GM18520 (cell line): ENCODE data around the gene SYCP2.
"Not testable (repeated sequence)": the region's sequence is repeated elsewhere in the genome, so short reads cannot be mapped to it uniquely, and the experiment has no call there.

Experiments used
- ATAC-seq: cut with Tn5 transposase; IDR thresholded peaks from one replicate; pipeline ENCODE4 v1.9.1; 2021; ENCODE audit not compliant: unreplicated experiment

The SYCP2 gene

DNA sequence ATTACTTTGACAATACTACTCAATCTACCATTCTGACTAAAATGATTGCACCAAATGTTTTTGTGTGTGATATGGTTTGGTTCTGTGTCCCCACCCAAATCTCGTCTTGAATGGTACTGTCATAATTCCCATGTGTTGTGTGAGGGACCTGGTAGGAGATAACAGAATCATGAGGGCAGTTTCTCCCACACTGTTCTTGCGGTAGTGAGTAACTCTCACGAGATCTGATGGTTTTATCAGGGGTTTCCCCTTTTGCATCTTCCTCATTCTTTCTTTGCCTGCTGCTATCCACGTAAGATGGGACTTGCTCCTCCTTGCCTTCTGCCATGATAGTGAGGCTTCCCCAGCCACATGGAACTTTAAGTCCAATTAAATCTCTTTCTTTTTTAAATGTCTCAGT lies 20.8 kb downstream of the SYCP2 start:
- no peak for ATAC-seq

DNA sequence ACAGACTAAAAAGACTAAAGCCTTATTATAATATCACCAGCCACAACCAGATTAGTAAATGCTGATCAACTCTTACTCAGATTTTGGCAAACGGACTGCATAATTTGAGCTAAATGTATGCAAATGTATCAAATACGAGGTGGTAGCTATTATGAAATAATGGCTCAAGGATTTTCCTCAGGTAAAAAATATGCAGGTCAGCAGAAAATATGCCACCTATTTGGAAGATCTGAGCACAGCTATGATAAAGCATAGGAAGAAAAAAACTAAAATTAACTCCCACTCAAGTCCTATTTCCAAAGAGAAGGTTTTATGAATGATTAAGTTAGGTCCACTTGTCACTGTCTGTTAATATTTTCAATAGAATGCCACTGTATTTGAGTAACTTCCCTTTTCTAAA lies 22.4 kb downstream of the SYCP2 start:
- no peak for ATAC-seq

DNA sequence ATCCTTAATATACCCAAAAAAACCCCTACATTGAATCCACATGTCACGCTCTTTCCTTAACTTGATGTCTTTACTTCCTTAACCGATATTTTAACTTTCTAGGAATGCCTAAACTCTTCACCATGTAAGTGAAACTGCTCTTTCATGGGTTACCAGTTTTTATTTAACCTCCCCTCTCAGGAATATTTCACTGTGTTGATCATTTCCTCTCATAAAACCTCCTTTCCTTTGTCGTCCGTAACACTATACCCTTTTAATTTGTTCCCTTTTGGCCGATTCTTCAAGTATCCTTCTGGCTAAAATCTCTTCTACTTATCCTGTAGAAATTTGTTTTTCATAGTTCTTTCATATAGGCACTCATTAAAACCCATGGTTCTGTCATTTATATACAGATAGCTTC lies 24.6 kb downstream of the SYCP2 start:
- no peak for ATAC-seq

DNA sequence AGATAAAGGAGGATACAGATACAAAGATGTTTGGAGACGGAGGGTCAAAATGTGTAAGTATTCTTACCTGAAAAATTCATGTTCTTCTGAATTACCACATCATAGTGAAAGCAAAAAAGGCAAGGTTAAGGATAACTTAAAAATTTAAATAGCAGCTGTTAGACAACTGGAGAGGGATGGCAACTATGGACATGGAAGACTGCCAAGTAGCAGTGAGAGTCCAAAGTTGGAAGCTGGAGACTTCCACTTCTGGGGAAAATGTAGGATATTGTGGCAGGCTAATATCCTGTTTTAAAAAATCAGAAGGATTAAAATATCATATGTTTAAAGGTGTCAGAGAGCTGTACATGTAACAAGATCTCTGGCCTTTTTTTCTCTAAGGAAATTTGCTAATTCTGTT lies 29.8 kb downstream of the SYCP2 start:
- ATAC-seq = no peak

DNA sequence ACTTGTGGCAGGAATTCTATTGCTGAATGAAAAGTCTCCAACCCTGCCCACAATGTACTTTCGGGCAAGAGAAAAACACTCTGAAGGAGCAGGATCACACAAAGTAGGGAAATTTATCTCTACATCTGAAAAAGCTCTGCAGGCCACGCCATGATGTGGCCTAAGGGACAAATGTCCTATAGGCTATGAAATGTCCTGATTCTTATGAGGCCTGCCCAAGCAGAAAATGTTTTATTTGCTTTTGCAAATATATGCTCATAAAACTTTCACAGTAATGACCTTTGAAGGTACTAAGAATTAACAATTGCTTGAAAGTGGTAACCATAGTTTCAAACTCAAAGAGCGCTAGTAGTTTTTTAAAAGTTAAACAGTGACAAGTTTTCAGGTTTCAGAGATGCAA lies 31.0 kb downstream of the SYCP2 start:
- no peak for ATAC-seq

DNA sequence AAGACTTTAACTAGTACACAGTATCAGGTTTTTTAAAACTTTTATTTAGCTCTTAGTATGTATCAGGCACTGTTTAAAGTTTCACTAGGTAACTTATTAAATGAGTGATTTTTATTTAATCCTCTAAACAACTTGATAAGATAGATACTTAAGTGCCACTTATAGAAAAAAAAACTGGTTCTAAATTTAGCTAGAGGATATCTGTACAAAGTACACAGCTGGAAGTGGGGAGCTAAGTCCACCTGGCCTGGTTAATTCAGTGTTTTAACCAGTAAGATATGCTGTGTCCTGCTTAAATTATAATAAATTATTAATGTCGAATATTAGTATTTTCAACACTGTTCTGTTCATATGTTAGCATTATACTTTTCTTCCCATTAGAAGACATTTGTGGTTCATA lies 37.5 kb downstream of the SYCP2 start:
- ATAC-seq = no peak

DNA sequence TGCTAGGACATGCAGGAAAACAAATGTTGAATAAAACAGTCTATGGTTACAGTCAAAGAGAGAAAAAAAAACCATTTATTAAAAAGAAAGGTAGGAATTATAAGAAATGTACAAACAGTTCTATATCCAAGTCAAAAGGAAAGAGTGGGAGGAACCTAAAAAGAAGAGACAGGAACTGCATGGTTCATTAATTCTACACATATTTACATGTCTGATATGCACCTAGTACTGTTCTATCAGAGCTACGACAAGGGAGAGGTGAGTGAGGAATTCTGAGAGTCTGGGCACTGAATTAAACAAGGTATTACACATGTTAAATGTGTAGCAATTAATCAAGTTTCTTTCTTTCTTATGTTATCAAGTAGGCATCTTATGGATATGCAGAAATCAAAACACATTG lies 41.9 kb downstream of the SYCP2 start:
- no peak for ATAC-seq

DNA sequence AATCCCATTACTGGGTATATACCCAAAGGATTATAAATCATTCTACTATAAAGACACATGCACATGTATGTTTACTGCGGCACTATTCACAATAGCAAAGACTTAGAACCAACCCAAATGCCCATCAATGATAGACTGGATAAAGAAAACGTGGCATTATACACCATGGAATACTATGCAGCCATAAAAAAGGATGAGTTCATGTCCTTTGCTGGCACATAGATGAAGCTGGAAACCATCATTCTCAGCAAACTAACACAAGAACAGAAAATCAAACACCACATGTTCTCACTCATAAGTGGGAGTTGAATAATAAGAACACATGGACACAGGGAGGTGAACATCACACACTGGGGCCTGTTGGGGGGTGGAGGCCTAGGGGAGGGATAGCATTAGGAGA lies 43.4 kb downstream of the SYCP2 start:
- ATAC-seq = not testable (repeated sequence)

DNA sequence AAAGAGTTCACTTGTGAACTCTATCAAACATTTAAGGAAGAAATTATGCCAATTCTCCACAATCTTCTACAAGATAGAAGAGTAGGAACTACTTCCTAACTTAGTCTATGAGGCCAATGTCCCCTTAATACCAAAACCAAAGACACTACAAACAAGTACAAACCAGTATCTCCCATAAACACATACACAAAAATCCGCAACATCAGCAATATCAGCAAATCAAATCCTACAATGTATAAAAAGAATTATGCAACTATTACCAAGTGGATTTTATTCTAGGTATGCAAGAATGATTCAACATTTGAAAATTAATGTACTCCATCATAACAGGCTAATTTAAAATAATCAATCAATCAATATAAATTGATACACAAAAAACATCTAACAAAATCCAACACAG lies 45.4 kb downstream of the SYCP2 start:
- no peak for ATAC-seq

DNA sequence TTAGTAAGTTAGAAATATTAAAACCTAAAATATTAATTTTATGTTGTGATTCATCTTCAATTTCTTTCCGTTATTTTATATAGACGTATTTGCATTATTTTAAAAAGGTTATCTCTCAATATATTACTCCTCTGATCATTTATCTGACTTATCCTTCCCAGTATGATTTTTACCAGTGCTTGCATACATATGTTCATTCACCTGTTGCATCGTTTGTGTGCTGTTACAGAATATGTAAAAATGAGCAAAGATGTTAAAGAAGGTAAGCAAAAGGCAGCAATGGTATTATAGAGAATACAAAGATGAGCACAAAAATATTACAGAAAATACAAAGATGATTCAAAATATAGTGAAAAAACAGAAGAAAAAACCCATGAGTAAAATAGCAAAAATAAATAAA lies 48.9 kb downstream of the SYCP2 start:
- ATAC-seq = no peak

DNA sequence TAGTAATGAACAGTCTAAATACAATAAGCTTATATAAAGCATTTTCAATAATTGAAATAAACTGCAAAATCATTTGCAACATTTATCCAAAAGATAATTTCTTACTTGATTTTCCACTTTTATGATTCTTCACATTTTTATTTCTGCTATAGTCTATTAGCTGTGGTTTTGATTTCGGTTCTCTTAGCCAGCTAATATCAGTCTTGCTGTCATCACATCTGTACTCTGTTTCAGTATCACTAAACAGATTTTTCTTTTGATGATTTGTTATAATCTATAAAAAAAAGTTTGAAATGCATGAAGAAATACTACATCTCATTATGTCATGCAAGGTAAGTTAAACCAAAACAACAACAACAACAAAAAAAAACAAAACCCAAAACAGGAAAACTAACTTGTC lies 53.2 kb downstream of the SYCP2 start:
- no peak for ATAC-seq

DNA sequence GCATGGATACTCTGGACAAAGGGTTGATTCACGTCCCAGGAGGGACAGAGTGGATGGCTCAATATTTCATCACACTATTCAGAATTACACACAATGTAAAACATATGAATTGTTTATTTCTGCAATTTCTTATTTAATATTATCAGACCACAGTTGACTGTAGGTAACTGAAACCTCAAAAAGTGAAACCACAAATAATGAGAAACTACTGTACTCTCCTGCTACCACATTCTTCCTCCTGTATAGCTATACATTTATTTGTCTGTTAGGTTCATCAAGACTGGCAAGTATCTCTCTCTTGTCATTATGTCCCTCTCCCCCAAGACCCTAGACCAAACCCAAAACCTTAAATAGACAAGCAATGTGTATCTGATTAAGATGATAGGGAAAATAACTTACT lies 60.0 kb downstream of the SYCP2 start:
- ATAC-seq = no peak

DNA sequence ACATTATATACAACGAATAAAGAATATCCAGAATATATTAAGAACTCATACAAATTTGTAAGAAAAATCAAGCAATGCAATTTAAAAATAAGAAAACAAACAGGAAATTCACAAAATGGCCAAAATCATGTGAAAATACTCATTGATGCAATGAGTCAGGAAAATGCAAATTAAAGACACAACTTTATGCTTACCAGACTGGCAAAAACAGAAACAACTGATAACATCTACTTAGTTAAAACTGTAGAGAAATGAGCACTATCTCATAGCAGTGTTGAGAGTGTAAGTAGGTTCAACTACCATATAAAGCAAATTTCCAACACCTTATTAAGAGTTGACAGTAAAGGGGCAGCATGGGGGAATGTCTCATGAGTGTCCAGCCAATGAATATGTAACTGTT lies 62.3 kb downstream of the SYCP2 start:
- ATAC-seq = no peak

DNA sequence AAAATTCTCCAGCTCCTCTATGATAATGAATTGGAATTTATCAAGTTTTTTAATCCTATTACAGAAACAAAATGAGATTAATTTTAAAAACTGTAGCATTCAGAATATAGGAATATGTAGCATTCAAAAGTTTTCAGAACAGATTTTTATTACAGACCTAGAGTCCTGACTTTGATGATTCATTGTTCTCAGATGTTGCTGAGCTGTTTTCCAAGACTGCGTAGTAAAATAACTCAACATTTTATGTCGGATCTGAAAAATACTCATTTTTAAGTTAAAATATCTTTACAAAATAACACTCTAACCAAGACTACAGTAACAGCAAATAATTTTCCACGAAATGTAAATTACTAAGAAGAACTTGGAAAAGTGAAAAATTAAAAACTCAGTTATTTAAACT lies 67.1 kb downstream of the SYCP2 start:
- no peak for ATAC-seq

DNA sequence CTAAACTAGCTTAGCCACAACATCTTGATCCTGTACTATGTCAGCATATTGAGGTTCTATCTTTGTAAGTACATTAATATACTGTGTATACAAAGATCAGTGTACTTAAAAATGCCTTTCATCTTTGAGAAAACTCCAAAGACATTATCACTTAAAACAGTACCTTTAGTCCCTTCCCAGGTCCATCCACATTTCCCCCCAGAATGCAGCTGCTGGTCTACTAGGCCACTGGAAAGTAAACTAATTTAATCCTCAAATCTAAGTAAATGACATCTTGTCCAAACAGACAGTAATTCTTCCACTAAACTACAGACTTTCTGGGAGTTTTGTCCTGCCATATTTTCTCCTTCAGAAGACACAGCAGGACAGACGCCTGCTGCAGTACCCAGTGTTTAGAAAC lies 68.7 kb downstream of the SYCP2 start:
- ATAC-seq = no peak

DNA sequence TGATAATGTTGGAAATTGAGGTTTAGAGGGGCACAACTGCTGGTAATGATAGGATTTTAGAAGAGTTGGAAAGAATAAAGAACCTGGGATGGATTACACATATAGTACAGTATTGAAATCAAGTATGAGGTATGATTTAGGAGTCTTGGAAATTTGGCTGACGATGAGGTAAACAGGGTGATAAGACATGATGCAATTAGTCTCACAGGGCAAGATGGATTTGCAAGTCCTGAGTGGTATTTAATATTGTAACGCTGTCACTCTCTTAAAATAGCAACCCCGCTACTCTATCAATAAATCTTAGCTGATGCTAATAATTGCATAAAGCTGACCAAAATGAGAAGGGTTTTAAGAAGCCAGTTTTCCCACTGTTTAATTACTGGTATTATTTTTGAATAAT lies 70.4 kb downstream of the SYCP2 start:
- ATAC-seq = no peak

DNA sequence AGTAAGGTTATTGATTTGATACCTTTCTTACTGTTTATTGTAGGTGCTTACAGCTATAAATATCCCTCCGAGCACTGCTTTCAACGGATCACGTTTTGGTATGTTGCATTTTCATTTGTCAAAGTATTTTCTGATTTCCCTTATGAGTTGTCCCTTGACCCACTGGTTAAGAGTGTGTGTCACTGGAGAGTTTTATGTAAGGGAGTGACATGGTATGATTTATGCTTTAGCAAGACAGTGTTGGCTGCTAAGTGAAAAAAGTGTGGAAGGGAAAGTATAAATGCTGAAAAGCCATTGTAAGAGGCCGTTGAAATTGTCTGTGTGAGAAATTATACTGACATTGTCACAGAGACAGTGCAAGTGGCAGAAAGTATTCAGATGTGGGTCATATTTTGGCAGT lies 72.0 kb downstream of the SYCP2 start:
- no peak for ATAC-seq

DNA sequence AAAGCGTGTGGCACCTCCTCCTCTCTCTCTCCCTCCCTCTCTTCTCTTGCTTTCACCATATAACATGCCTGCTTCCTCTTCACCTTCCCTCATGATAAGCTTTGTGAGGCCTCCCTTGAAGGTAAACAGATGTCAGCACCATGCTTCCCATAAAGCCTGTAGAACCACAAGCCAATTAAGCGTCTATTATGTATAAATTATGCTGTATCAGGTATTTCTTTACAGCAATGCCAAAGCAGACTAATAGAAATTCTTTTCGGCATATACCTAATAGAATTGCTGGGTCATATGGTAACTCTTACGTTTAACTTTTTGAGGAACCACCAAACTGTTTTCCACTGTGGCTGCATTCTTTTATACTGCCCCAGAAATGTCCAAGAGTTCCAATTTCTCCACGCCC lies 75.0 kb downstream of the SYCP2 start:
- no peak for ATAC-seq

DNA sequence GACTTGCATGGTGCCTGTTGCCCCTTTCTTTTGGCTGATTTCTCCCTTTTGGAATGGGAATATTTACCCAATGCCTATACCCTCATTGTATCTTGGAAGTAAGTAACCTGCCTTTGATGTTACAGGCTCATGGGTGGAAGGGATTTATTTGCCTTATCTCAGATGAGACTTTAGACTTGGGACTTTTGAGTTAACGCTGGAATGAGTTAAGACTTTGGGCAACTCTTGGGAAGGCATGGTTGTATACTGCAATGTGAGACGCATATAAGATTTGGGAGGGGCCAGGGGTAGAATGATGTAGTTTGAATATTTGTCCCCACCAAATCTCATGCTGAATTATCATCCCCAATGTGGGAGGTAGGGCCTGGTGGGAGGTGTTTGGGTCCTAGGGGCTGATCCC lies 75.5 kb downstream of the SYCP2 start:
- ATAC-seq = no peak

DNA sequence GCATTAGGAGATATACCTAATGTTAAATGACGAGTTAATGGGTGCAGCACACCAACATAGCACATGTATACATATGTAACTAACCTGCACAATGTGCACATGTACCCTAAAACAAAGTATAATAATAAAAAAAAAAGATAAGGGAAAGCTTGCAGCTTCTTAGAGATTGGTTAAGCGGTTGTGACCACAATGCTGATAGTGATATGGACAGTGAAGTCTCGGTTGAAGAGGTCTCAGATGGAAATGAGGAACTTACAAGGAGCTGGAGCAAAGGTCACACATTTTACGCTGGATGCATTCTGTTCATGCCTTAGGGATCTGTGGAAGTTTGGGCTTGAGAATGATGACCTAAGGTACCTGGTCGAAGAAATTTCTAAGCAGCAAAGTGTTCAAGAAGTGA lies 76.5 kb downstream of the SYCP2 start:
- ATAC-seq = not testable (repeated sequence)

DNA sequence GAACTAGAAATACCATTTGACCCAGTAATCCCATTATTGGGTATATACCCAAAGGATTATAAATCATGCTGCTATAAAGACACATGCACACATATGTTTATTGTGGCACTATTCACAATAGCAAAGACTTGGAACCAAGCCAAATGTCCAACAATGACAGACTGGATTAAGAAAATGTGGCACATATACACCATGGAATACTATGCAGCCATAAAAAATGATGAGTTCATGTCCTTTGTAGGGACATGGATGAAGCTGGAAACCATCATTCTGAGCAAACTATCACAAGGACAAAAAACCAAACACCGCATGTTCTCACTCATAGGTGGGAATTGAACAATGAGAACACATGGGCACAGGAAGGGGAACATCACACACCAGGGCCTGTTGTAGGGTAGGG lies 76.9 kb downstream of the SYCP2 start:
- not testable (repeated sequence) for ATAC-seq

DNA sequence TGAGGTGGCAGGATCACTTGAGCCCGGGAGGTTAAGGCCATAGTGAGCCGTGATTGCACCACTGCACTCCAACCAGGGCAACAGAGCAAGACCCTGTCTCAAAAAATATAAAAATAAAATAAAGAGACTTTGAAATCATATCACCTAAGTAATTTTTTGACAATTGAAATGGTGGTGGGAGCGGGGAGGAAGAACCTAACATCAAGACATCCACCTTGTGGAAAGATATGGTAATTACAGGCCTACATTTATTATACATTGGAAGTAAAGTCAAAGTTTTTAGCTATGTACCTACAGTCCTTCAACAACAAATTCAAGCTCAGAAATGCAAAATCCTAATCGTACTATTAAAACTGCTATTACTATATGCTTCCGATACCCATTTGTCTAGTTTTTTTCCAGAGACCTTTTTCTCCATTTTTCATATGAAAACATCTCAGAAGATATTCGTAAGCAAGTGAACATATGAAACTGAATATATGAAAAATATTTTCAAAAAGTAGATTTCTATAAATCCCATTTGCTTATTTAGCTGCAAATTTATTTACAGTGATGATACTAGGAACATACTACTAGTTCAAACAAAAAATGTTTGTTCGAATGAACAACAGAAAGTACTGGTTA lies 83.3 kb downstream of the SYCP2 start:
- ATAC-seq = no peak

DNA sequence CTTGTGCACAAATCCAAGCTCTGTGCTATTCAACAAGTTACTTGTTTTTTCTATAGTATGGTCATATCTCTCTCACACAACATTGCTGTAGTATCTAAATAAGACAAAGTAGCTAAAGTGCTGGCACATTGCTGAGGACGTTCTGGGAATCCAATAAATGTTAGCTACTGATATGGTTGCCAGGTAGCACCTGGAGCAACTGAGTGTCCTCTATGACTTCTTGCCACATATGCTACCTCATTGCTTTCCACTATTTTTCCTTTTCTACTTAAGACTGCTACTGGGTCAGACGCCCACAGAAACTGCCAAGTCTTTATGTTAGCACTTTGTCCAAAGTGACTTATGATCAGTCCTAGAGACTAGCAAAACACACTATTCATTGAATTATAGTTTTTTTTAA lies 85.3 kb downstream of the SYCP2 start:
- no peak for ATAC-seq

DNA sequence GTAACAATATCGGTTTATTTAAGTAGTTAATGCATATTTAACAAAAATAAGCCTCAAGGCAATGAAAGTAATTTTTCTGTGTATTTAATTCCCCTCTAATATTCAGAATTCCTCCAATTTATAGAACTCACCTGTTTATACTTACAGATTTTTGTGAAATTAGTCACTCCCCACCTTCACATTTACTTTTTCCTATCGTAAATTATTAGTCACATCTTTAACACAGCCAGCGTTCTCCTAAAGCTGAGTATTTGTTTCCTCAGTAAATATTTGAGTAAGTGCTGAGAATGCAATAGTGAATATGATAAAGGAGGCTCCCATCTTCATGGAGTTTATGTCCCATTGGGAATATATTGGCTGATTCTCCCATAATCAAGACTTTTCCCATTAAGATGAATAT lies 88.0 kb downstream of the SYCP2 start:
- ATAC-seq = no peak
